Stimulated activated CD4-positive, alpha-beta T cell treated with anti-CD3 and anti-CD28 coated beads, Interleukin-15, amount 100 ng/mL, for 1 hour (primary cell): ENCODE results near the gene ARHGAP42.

ENCODE experiments used
- DNase-seq, 2 donors: peaks; one replicate each; pipeline ENCODE4 v3.0.0-alpha.2; 2020; ENCODE audit warnings: low read depth in 1 of 2, low spot score in 1 of 2

The ARHGAP42 gene

DNA sequence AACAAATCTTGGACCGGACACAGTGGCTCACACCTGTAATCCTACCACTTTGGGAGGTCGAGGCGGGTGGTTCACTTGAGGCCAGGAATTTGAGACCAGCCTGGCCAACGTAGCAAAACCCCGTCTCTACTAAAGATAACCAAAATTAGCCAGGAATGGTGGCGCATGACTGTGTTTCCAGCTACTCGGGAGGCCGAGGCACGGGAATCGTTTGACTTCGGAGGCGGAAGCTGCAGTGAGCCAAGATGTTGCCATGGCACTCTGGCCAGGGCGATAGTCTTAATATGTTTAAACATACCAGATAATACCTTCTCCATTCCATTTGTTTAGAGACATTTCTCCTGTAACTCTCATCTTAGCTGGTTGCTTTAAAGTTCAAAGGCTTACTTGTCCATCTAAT lies 218.6 kb downstream of the ARHGAP42 start:
- DNase-seq, result no peak

- no peak for DNase-seq
Observed at GRCh38 chr11:100908746-100909145, 221.7 kb downstream of the ARHGAP42 start.

DNA sequence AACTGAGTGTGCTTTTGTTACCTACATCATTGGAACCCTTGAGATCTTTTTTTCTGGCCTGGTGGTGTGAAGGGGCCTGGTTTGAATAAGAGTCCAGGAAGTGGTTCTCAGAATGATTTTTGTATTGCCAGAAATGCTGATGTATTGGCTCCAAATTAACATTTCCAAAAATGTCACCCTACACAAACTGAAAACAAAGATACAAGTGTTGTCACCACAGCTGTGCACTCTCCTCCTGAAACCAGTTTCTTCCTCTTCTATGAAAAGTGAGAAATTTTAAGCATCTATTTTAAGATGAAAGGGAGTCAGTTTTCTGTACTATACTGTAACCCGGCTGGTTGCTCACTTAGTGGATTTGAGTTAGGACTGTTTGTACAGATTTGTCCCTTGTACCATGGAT lies 223.7 kb downstream of the ARHGAP42 start:
- no peak for DNase-seq

- DNase-seq, result no peak
Observed at GRCh38 chr11:100914415-100915110, 227.5 kb downstream of the ARHGAP42 start.

GRCh38 chr11:100918551-100919500 lies 231.7 kb downstream of the ARHGAP42 start:
- no peak for DNase-seq

DNA sequence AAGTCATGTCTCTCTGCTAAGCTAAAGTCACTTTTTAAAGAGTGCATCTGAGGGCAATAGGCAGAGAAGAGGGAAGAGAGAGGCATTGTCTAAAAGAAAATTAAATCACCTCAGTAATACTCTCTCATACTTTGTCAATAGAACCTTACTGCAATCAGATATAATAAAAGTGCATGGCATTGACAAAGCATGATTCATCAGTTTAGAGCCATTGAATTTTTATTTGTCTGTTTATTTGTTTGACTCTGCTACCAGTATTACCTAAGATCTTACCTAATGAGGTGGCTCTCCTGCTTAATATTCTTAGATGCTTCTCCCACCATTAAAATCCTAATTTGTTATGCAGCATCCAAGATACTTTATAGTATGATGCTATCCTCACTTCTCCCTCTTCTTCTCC lies 233.5 kb downstream of the ARHGAP42 start:
- no peak for DNase-seq

DNA sequence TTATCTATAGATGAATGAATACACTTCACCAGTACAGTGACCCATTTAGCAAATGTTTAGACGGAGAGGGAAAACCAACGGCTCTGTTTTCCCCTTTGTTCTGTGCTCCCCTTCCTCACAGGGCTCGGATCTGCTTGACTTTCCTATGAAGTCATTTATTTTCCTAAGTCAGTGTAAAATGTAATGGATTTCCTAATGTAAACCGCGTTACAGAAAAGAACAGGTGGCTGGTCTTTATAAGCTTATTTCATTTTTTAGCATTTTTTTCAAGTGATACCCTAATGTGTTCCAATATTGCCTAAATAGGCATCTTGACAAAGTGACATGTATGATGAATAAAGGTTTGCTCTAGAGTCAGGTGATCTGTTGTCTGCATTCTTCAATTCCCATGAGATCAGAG lies 235.0 kb downstream of the ARHGAP42 start:
- DNase-seq, result no peak

GRCh38 chr11:100923555-100923954 lies 236.5 kb downstream of the ARHGAP42 start:
- no peak for DNase-seq

DNA sequence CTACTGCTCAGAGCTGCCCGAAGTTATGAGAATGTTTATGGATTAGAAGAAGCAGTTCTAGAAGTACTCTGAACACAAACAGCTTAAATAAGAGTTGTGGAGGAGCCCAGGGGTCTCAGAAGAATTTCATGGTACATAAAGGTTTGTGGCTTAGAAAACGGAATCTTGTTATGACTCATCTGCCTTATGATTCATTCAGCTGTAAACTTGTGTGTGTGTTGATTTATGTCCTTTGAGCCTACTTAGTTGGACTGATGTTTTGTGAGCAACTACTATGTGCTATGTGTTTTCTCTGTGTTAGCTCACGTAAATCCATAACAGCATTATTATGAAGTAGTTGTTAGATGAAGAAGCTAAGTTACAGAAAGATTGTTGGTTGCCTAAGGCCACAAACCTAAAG lies 238.8 kb downstream of the ARHGAP42 start:
- DNase-seq, result no peak

DNA sequence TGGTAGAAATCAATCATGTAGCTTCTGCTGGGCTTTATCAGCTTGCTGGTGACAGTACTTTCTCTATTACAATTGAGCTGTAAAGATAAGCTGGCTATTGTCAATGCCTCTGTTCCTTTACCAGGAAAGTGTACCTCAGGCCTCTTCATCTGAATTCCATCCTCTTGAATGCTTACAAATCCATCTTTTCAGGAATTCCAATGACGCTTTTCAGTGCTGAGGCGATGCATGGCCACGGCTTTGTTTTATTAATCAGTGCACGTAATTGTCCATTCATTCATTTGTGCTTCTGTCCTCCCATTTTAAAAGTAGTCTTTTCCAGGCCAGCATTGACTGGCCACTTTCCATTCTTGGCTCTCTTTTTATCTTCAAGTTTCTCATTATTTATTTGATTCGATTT lies 240.5 kb downstream of the ARHGAP42 start:
- no peak for DNase-seq

DNA sequence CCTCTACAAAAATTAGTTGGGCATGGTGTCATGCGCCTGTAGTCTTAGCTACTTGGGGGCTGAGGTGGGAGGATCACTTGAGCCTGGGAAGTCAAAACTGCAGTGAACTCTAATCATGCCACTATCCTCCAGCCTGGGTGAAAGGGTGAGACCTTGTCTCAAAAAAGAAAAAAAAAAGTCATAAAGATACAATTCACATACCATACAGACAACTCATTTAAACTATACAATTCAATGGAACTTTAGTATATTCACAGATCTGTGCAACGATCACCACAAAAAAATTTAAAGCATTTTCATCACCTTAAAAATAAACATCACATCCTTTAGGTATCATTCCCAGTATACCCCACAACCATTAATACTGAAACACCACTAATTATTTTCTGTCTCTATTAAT lies 241.3 kb downstream of the ARHGAP42 start:
- no peak for DNase-seq

GRCh38 chr11:100929377-100929776 lies 242.3 kb downstream of the ARHGAP42 start:
- no peak for DNase-seq

DNA sequence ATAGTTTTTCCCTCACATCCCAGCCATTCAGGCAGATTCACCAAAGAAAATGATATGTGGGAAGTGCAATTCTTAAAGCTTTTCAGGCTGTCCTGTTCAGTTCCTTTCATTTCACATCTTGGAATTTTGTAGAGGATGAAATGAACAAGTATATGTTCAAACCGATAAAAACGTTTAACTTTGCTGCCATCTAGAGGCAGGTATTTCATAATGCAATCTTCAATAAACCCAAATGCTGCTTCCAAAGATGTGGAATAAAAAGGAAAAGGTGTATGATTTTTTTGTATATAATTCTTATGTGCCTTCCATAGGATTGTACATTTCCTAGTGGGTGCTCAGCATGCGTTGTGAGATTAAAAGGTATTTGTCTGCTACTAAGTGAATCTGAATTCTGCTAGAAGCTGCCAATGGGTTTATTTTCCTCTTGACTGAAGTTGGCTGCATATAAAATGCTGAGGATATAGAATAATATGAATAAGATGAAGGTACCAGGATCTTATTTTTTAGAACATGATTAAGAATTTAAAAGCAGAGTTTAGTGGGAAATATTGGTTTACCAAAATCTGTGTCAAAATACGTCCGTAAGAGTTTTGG lies 243.2 kb downstream of the ARHGAP42 start:
- no peak for DNase-seq

DNA sequence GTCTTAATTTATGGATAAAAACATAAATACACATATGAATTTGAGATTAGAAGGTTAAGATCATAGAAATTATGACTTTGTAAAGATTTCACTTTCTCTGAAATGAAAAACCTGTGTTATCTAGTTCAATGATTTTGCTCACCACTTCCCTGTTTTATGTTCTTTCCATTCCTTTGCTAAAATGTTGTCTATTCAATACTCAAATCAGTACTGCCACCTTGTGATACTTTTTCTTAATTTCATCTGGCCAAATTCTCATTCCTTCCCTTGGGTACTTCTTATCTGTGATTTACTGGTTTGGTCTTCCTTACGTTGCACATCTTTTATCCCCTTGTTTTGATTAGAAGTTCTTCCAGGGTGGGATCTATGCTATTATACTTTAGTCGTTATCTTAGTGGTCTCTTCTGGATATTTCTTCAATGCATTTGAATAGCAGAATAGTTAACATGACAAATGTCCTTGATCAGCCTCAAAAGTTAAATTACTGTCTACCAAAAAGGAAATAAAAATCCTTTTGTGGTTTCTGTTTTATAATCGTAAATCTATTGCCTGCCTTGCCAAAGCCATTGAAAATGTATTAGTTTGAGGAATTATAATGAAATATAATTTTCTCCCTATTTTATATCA lies 245.5 kb downstream of the ARHGAP42 start:
- no peak for DNase-seq

GRCh38 chr11:100936781-100937180 lies 249.7 kb downstream of the ARHGAP42 start:
- DNase-seq, result no peak

DNA sequence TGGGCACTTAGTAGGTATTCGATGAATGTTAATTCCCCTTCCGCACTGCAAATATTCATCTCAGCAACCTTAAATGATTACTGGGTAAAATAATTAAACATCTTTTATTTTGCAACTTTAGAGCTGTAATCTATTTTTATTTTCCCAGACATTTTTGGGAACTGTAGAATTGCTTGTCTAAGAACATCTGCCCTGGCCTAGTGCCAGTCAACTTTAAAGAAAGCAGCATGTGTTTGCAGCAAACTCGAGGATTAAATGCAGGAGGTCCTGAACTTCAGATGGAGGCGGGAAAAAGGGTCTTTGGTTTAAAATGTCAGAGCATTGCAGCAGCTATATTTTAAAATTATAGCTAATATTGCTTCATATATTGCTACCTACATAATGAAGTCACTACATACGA lies 252.5 kb downstream of the ARHGAP42 start:
- DNase-seq, result no peak

GRCh38 chr11:100940111-100940510 lies 253.0 kb downstream of the ARHGAP42 start:
- DNase-seq, result no peak

- DNase-seq, result no peak
Observed at GRCh38 chr11:100941033-100941432, 253.9 kb downstream of the ARHGAP42 start.

- DNase-seq, result no peak
Observed at GRCh38 chr11:100942016-100942415, 254.9 kb downstream of the ARHGAP42 start.

DNA sequence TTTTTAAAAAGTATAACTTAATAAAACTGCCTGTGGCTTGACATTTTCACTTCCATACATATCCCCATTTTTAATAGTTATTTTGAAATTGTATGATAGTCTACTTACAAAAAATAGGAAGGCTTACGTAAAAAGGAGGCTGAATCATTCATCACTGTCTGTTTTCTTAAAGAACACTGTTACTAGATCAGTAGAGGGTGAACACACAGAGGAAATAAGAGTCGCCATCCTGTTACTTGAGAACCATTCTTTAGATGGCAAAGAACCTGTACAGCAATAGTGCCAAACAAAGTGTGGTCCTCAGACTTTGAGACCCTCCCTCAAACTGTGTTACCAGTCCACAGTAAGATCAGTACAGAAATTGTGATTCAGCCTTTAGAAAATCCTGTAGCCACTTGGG lies 261.8 kb downstream of the ARHGAP42 start:
- DNase-seq, result no peak

GRCh38 chr11:100949443-100949842 lies 262.4 kb downstream of the ARHGAP42 start:
- DNase-seq, result no peak

- DNase-seq, result no peak
Observed at GRCh38 chr11:100955318-100955717, 268.2 kb downstream of the ARHGAP42 start.
